Measurements from ENCODE around the gene SDK1.

Gene SDK1

DNA sequence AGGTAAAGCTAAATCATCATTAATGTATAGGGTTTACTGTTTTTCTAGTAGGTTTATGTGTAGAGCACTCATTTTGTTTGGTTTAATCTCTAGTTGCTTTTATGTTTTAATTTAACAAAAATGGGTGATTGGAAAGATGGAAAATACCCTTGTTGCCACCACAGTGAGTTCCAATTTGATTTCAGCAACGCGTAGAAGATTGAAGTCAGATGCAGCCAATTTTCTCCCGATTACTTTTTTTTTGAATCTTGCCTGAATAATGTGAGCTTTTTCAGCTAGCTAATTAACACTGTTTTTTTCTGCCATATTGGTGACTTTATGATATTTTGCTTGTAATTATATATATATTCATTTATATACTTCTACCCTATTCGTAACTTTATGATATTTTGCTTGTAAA is 293.8 kb downstream of the SDK1 start:
- no peak for ATAC-seq

- ATAC-seq, result no peak
Observed at GRCh38 chr7:3598854-3599253, 297.8 kb downstream of the SDK1 start.

DNA sequence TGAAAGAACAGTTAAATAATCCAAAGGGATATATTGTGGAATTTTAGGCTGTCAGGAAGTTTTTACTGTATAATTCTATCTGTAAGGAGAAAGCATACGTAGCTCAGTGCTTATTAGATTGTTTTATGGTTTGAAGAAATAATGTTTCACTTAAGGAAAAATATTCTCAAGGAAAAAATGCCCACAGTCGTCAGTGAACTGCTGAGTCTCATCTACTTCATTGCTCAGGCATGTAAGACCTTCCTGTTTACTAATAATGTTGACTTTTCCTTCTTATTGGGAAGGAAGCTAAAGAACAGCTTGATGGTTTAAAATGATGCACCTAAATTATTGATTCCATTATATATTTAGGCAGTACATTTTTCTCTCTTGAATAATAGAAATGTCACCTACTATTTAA is 304.2 kb downstream of the SDK1 start:
- no peak for ATAC-seq

GRCh38 chr7:3606436-3606835 is 305.4 kb downstream of the SDK1 start:
- no peak for ATAC-seq

DNA sequence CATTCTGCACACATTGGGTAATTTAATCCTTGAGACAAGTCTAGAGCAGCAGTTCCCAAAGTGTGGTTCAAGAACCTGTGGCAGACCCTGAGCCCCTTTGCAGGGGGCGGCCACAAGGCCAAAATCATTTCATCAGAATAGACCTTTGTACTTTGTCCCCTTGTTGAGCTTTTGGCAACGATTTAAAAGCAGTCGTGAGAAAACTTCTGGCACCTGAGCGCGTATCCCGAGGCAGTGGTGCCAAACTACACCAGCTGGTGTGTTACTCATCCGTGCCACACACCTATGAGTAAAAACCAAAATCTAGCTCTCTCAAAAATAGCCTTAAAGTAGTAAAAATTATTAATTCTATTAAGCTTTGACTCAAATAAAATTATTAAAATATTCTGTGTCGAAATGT is 306.8 kb downstream of the SDK1 start:
- ATAC-seq, result no peak

DNA sequence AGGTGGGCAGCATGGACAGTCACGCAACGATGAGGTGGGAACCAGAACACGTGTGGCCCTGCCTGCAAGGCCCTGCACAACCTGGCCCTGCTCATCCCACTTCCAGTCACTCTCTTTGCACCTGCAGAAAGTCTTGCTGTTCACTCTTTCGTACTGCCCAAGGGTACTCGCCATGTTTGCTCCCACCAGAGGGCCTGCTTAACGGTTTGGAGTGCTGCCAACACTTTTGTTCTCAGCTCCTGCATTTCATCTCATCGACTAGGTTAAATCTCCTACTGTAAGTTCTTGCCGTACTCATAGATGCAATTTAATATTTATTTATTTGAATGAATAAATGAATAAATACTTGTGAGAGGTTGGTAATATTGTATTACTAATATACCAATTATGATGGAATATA is 315.3 kb downstream of the SDK1 start:
- no peak for ATAC-seq

GRCh38 chr7:3630081-3630480 is 329.0 kb downstream of the SDK1 start:
- no peak for ATAC-seq

DNA sequence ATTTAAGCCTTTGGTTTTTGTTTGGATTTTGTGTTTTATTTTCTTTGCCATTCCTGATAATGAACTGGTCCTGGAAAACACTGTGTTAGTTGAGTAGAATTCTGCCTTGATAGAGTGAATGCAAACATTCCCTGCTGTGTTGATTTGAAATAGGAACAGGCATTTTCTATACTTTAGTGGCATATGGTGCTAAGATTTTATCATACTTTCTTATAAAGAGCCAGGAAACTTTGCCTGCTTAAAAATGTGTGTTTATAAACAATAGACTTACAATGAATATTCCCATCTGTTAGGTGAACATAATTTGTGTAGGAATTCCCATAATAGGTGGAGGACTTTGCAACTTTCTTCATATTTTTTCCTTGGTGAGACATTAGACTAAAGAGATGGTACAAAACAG is 333.3 kb downstream of the SDK1 start:
- ATAC-seq, result no peak

DNA sequence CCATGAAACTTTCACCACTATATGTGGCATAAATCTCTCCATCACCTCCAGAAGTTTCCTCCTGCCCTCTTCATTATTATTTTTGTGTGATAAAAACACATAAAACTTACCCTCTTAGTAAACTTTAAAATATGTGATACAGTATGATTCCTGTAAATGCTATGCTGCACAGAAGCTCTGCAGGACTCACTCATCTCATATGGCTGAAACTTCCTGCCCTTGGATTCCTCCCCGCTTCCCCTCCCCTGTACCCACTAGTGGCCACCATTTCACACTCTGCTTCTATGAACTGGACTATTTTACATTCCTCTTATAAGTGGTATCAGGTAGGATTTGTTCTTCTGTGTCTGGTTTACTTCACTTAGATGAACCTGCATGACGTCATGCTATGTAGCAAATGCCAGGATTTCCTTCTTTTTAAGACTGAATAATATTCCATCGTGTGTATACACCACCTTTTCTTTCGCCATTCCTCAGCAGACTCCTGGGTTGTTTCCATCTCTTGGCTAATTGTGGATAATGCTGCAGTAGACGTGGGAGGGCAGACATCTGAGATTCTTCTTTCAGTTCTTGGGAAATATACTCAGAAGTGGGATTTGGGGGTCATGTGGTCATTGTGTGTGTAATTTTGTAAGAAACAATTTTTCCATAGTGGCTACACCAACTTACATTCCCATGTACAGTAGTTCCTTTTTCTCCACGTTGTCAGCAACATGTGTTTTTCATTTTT is 335.2 kb downstream of the SDK1 start:
- no peak for ATAC-seq

- ATAC-seq, result no peak
Observed at GRCh38 chr7:3639253-3639652, 338.2 kb downstream of the SDK1 start.

DNA sequence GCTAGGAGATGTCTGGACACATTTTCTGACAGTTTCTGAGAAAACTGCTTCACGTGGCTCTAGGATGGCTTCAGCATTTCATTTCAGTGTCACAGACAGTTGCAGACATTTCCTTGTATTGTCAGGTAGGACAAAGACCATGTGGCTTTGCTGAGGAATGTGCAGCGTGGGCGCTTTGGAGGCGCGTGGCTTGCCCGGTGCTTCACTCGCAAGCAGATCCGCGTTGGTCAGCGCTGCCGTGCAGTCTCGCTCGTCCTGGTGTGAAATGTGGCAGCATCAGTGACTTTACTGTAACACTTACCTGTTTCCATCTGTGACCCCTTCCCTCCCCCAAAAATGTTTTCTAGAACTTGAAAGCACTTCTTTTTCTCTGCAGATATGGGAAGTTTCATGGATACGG is 340.5 kb downstream of the SDK1 start:
- ATAC-seq, result no peak

GRCh38 chr7:3643091-3643490 is 342.0 kb downstream of the SDK1 start:
- no peak for ATAC-seq

GRCh38 chr7:3648276-3648675 is 347.2 kb downstream of the SDK1 start:
- ATAC-seq, result no peak

- ATAC-seq, result no peak
Observed at GRCh38 chr7:3649250-3649649, 348.2 kb downstream of the SDK1 start.

DNA sequence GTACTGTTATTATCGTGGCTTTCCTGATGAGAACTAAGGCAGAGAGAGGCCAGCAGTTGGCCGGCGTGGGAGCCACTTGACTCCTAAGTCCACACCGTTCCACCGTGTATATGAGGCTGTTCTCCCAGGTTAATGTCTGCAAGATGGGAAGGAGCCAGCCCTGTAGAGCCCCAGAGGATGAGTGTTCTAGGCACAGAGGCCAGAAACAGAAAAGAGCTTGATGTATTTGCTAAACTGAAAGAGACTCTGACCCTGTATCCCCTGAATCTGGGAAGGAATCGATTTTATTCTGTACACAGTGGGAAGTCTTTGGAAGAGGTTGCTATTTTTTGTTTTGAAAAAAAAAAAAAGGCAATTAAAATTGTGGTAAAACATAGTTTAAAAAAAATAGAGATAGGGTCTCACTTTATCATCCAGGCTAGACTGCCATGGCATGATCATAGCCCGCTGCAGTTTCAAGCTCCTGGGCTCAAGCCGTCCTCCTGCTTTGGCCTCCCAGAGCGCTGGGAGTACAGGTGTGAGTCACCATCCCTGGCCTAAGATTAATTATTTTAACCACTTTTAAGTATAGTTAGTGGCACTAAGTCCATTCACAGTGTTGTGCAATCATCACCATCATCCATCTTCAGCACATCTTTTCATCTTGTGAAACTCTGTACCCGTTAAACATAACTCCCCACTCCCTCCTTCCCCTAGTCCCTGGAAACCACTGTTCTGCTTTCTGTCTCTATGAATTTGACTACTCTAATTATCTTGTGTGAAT is 348.8 kb downstream of the SDK1 start:
- no peak for ATAC-seq

DNA sequence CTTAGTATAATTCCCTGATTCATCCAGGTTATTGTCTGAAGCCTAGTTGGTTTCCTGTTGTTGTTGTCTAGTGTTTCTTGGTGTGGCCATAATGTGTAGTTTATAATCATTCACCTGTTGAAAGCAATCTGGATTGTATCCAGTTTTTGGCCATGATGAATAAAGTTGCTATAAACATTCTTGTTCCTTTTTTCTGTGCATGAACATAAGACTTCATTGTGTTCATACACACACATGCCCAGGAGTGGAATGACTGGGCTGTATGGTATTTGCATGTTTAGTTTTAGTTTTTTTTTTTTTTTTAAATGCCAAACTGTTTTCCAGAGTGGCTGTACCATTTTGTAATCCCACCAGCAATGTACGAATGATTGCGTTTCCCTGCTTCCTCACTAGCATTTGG is 349.8 kb downstream of the SDK1 start:
- no peak for ATAC-seq

DNA sequence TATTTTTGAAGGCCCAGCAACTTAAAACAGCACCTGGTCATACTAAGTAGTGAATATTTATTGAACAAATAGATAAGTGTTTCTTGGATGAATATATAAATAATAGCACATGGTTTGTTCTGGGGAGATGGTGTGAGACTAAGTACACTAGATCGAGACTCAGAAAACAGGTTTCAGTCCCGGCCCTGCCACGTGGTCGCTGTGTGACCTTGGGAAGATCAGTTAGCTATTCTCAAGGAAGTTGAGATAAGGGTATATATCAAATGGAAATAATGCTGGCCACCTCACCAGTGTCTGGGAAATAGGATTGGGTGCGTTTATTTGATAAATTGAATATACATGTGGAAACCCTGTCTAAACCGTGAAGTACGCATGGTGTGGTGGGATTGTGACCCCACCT is 354.6 kb downstream of the SDK1 start:
- ATAC-seq, result no peak

DNA sequence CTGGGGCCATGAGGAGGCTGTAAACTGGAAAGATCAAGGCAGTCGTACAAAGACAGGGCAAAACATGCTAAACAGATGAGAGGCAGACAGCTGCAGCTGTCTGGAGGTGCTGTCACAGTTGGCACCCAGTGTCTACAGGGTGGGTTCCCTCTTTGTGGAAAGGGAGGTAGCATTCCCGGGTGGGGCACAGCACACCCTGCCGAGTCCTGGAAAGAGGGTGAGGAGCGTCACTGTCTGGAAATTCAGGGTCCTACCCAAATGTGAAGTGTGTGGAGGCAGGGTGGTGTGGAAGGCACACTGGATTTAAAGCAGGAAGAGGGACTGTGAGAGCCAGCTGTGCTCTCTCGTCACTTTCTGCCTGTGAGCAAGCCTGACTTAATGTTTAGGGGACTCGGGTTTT is 356.2 kb downstream of the SDK1 start:
- ATAC-seq, result no peak

- ATAC-seq, result no peak
Observed at GRCh38 chr7:3668743-3669142, 367.7 kb downstream of the SDK1 start.

- ATAC-seq, result no peak
Observed at GRCh38 chr7:3670898-3671297, 369.8 kb downstream of the SDK1 start.

DNA sequence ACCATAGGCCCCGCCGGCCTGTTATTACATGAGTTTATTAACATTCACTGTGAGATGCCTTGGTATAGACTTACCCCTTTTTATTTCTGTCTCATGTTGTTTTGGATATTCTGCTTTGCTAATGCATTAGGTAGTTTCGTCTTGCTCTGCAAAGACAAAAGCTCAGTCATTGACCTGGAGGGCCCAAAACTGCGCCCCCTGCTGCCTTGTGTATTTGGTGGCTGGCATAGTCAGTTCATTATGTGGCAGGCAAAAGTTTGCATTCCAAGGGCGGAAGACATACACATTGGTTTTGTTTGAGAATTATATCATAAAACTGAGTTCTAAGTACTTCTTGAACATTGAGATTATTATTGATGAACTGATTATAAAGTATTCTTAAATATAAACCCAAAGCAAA is 372.5 kb downstream of the SDK1 start:
- ATAC-seq, result no peak

DNA sequence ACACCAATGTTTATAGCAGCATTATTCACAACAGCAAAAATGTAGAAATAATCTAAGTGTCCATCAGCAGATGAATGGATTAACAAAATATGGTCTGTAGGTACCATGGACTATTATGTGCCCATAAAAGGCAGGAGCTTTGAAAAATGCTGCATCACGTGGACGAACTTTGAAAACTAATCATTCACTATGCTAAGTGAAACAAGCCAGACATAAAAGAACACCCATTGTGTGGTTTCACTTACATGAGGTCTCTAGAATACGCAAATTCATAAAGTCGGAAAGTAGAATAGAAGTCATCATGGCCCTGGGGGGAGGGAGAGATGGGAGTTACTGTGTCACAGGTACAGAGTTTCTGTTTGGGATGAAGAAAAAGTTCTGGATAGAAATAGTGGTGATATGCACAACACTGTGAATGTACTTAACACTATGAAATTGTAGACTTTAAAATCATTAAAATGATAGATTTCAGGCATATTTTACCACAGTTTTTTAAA is 377.3 kb downstream of the SDK1 start:
- ATAC-seq, result no peak

DNA sequence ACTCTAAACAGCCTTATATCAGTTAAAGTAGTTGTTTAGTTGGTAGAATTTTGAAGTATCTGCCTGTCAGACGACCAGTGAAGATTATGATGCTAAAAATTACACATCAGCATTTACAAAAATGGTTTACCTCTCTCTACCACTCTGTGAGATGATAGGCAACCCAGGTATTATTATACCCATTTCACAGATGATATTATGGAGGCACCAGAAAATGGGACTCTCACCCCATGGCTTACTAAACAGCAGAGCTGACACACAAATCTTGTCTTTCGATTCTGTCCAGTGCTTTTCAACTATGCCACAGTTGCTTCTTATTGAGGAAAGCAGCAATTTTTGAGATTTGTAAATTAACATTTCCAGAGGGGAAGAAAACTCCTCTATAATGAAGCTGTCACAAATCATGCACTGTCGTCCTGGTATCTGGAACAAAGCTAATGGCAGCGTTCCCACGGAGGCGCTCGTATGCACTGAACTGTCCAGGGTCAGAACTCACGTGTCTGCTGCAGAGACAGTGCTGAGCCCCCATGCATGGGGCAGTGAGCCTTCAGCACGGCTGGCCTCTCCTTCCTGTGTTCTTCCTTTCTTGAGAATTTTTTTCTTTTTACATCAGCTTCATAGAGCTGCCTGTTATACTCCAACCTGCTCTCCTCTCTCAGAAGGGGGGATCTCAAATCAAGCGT is 381.1 kb downstream of the SDK1 start:
- no peak for ATAC-seq
